Thyroid gland (tissue), 4 donors: ENCODE data around the gene HRH3.

ENCODE experiments used
- CTCF ChIP-seq, 6 experiments: fragments of 200-600 bp in 3 of 6; fragments of 450-650 bp in 3 of 6; sonication (generic) in 3 of 6; IDR thresholded peaks; one replicate each; pipeline ENCODE4 v1.5.1; 2016 to 2019; ENCODE audit warnings: antibody characterized with exemption in 6 of 6, mild to moderate bottlenecking in 2 of 6, inconsistent platforms in 1 of 6, moderate library complexity in 1 of 6
- POLR2A ChIP-seq, 2 donors: fragments of 450-650 bp; IDR thresholded peaks; one replicate each; pipeline ENCODE4 v1.6.1; 2017; ENCODE audit warnings: antibody characterized with exemption in 2 of 2, mild to moderate bottlenecking in 2 of 2, moderate library complexity in 1 of 2

- TF ChIP-seq CTCF (IDR thresholded peaks at IDR 0.05) (no peak), POLR2A (IDR thresholded peaks at IDR 0.05) (no peak)
These were observed 49.8 kb upstream of the HRH3 start for GRCh38 chr20:62269871-62270270.
